HG03565 (cell line): ENCODE results near the gene ANKMY1.

Source experiments
- ATAC-seq: cut with Tn5 transposase; IDR thresholded peaks from one replicate; pipeline ENCODE4 v1.9.1; 2021; ENCODE audit warnings: mild to moderate bottlenecking, moderate library complexity; ENCODE audit not compliant: unreplicated experiment

Gene ANKMY1

GRCh38 chr2:240438810-240439697 lies 118.7 kb downstream of the ANKMY1 start:
- ATAC-seq: no peak

GRCh38 chr2:240437861-240438809 lies 119.7 kb downstream of the ANKMY1 start:
- no peak for ATAC-seq

- no peak for ATAC-seq
These were observed 120.3 kb downstream of the ANKMY1 start for GRCh38 chr2:240437551-240437860.

GRCh38 chr2:240436683-240437550 lies 120.9 kb downstream of the ANKMY1 start:
- no peak for ATAC-seq

- no peak for ATAC-seq
These were observed 121.7 kb downstream of the ANKMY1 start for GRCh38 chr2:240435948-240436682.

- ATAC-seq: no peak
These were observed 122.3 kb downstream of the ANKMY1 start, which contains the start of gene GPC1 for GRCh38 chr2:240435457-240435947. Gene GPC1 (plus strand): TSS chr2:240435663. CDS start chr2:240435919, 256 bp downstream.

- ATAC-seq: no peak
These were observed 122.9 kb downstream of the ANKMY1 start for GRCh38 chr2:240434728-240435456.

- no peak for ATAC-seq
These were observed 123.6 kb downstream of the ANKMY1 start for GRCh38 chr2:240433973-240434727.

GRCh38 chr2:240432820-240433801 lies 124.7 kb downstream of the ANKMY1 start:
- no peak for ATAC-seq

- ATAC-seq: no peak
These were observed 125.4 kb downstream of the ANKMY1 start for GRCh38 chr2:240432430-240432819.

- no peak for ATAC-seq
These were observed 125.9 kb downstream of the ANKMY1 start for GRCh38 chr2:240431661-240432424.

GRCh38 chr2:240431271-240431660 lies 126.5 kb downstream of the ANKMY1 start:
- no peak for ATAC-seq

- no peak for ATAC-seq
These were observed 127.2 kb downstream of the ANKMY1 start for GRCh38 chr2:240430595-240430994.

GRCh38 chr2:240429872-240430491 lies 127.8 kb downstream of the ANKMY1 start:
- ATAC-seq: no peak
